Large intestine (tissue), 3 donors: ENCODE results near the gene ORC5. TPM values are rescaled to one million over a fixed set of nuclear protein-coding genes. Genes with fewer than 3 reads are reported as not detected.

ENCODE experiments used
- DNase-seq, 2 donors: peaks; one replicate each; pipeline versions ENCODE4 v3.0.0 to v3.0.0-alpha.2; 2013
- H3K27ac ChIP-seq: one replicate; pipeline ENCODE4 v1.5.1; 2013; ENCODE audit warnings: low read length
- H3K27me3 ChIP-seq: 2 replicates; pipeline ENCODE4 v1.6.1; 2013; ENCODE audit warnings: low read length; ENCODE audit not compliant: control insufficient read depth, insufficient read depth
- H3K36me3 ChIP-seq: 2 replicates; pipeline ENCODE4 v1.6.1; 2013; ENCODE audit warnings: low read length; ENCODE audit not compliant: control insufficient read depth, insufficient read depth
- H3K4me1 ChIP-seq: one replicate; pipeline ENCODE4 v1.6.1; 2013; ENCODE audit warnings: low read length; ENCODE audit not compliant: control insufficient read depth, insufficient read depth
- H3K4me3 ChIP-seq: one replicate; pipeline ENCODE4 v1.5.1; 2013; ENCODE audit warnings: low read length
- H3K9me3 ChIP-seq: one replicate; pipeline ENCODE4 v1.6.1; 2013; ENCODE audit warnings: mild to moderate bottlenecking, low read depth, low read length, moderate library complexity; ENCODE audit not compliant: control insufficient read depth
- WGBS: methylation state at CpG from one replicate; pipeline ENCODE4 v1.1.5; 2013; ENCODE audit warnings: low lambda C conversion rate; ENCODE audit not compliant: insufficient coverage; 5-methylcytosine and 5-hydroxymethylcytosine counted together
- polyA plus RNA-seq: library from polyadenylated mRNA; unstranded; fragments of 120-200 nt; gene quantifications from one replicate; pipeline ENCODE4 v1.2.1, GENCODE V29; 2013

Gene ORC5
- polyA plus RNA-seq, 1 donor = 17.4 TPM

DNA sequence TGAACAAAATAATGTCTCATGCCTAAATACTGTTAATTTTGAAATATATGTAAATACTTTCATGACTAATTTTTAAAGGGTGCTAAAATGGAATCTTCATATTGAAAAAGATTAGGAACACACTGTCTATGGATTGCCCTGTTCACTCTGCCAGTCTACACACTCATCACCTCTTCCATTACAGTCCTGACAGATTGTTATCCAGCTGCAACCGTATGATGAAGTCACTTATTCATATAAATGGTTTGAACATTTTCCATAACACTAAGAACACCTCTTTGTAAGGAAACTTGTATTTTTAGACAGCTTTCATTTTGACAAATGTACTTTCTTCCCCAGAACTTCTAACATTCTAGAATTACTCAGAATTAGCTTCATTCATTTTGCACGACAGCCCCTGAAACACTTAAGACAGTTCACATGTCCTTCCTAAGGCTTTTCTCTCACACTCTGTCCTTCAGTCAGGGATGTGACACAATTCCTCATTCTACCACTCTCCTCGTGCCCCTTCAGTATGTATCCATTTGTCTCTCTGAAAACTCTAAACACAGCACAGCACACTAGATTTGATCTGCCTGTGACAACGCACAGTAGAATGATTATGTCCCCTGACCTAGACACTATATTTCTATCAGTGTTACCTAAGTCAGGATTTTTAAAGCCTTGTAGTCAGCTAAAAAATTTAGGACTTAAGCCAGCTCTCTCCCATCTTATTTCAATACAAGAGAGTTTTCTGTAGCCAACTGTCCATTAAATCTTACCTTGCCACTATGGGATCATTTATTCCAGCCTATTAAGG is 71.9 kb downstream of the ORC5 start:
- Histone ChIP-seq H3K27ac (no peak overlapping the region), H3K4me3 (no peak overlapping the region), H3K9me3 (no peaks in the 10 kb centered on the region), H3K4me1 (no peaks in the 10 kb centered on the region), H3K27me3 (no peaks in the 10 kb centered on the region), H3K36me3 (peaks cover 37% of the 10 kb centered on the region)
- no peak for DNase-seq
- WGBS = 86% methylated on average over 1 of the region's 4 CpGs

DNA sequence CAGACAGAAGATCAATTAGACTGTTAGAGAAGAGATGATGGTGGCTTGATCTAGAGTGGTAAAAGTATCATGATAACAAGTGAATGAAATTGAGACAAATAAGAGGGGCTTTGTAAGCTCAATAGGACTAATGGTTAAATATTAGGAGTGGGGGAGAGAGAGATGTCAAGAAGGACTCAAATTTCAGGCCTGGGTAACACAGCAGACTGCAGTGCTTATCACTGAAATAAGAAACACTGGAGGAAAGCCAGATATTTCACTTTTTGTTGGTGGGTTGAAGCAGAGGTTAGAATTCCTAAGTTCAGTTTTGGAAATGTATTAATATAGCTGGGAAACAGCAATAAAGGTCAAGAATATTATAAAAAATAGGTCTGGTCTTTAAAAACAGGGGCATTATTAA is 74.6 kb downstream of the ORC5 start:
- Histone ChIP-seq H3K27ac (no peak overlapping the region), H3K27me3 (no peaks in the 10 kb centered on the region), H3K36me3 (peaks cover 38% of the 10 kb centered on the region), H3K4me1 (no peaks in the 10 kb centered on the region), H3K9me3 (no peaks in the 10 kb centered on the region), H3K4me3 (no peak overlapping the region)
- no peak for DNase-seq

DNA sequence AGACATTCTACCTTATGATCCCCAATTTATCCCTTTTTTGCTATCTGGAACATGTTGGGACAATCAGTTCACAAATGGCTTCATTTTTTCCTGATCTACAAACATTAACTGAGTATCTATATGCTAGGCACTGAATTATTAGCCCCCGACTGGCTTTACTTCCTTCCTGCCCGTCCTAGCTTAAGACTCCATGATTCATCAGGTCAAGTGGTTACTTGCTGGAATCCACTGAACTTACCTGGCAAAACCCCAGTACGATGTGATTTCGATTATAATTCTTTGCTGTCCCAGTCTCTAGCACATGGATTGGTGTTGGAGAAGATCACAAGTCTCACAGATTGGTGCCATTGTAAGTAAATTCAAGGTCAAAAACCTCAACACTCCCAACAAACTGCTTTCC is 77.1 kb downstream of the ORC5 start:
- Histone ChIP-seq H3K27me3 (no peaks in the 10 kb centered on the region), H3K27ac (no peak overlapping the region), H3K4me3 (no peak overlapping the region), H3K36me3 (peaks cover 25% of the 10 kb centered on the region), H3K4me1 (no peaks in the 10 kb centered on the region), H3K9me3 (no peaks in the 10 kb centered on the region)
- WGBS = no CpG with 5 or more reads among the region's 4 CpGs
- no peak for DNase-seq

DNA sequence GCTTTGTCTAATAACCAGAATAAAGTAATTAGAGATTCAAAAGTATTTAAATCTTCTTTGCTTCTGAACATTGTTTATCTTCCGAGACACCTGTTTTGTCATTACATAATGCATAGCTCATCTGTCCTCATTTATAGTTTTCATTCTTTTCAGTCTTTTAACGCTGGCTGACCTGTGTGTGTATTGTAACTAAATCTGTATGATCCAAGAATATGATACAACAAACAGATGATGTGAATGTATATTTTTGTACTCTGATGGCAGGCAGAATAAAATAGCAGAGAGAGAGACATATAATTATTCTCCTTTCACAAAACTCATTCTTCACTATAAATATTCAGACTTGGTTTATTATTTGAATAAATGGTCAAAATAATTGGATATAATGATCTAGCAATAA is 80.6 kb downstream of the ORC5 start:
- Histone ChIP-seq H3K27me3 (no peaks in the 10 kb centered on the region), H3K4me3 (no peak overlapping the region), H3K36me3 (peaks cover 13% of the 10 kb centered on the region), H3K4me1 (no peaks in the 10 kb centered on the region), H3K27ac (no peak overlapping the region), H3K9me3 (no peaks in the 10 kb centered on the region)
- DNase-seq = no peak
- WGBS = 100% methylated on average over 1 of the region's 2 CpGs

DNA sequence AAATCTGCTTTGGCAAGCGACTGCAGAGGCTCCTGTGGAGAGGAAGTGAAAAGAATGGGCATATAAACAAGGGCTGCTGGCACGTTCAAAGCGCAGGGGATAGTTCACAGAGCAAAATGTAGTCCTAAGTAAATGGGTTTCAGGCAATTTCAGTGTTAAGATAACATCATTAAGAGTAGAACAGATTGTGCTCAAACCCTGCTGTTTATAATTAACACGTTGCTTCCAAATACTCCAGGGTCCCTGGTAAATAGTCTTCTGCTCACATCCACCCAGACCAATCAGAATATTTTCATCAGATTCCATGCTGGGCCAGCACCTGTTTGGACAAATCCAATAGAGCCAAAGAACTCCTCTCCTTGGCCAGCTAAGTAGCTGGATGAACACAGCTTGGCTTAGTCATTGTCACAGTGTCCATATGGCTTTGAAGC is 81.4 kb downstream of the ORC5 start:
- Histone ChIP-seq H3K4me3 (no peak overlapping the region), H3K27ac (no peak overlapping the region), H3K36me3 (peaks cover 13% of the 10 kb centered on the region), H3K27me3 (no peaks in the 10 kb centered on the region), H3K4me1 (no peaks in the 10 kb centered on the region), H3K9me3 (no peaks in the 10 kb centered on the region)
- DNase-seq = no peak
- 73% methylated on average over 3 of the region's 4 CpGs for WGBS

DNA sequence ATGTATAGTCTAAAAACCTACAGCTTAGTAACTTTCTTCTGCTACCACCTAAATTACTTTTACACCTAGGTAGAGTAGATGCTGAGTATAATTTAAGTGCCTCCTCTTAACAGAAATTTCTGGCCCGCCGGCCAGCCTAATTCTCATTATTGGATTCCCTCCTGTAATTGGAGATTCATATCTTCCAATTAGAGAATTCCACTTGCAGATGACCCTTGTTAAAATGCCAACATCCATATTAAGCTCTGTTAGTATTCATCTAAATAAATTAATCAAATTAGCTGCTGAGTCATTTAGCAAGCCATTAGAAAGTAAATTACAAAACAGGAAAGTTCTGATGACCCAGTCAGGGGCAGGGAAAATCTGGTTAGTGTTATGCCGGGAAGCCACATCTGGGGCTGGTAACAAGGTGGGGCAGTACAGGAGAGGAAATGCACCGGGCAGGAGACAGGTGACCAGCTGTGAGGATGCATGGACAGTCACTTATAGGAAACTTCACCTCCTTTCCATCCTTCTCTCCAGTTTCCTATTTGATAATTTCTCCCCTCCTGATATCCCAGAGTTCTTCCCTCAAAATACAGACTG is 82.8 kb downstream of the ORC5 start:
- H3K4me3 ChIP-seq = no peak overlapping the region
- H3K36me3 ChIP-seq = peaks cover 8% of the 10 kb centered on the region
- no peak overlapping the region for H3K27ac ChIP-seq
- DNase-seq = no peak
- 90% methylated on average over 2 of the region's 4 CpGs for WGBS
- H3K4me1 ChIP-seq = no peaks in the 10 kb centered on the region
- no peaks in the 10 kb centered on the region for H3K27me3 ChIP-seq
- no peaks in the 10 kb centered on the region for H3K9me3 ChIP-seq

DNA sequence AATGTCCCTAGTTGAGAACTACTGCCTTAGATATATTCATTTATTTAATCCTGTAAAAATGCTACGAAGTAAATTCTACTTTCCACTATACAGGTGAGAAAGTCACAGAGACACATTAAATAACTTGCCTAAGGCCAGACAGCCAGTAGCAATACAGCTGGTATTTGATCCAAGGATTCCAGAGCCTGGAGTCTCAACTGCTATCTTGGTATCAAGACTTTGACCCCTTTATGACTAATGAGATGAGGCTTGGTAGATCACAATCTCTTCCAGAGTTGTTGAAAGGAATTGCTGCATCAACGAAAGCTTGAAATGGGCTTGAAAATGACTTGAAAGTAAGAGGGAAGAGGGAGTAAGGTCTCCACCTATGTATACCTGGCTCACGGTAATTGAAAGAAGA is 83.3 kb downstream of the ORC5 start:
- WGBS = 67% methylated on average over 1 of the region's 3 CpGs
- DNase-seq = peak in 1 of 2 donors; percentile 9
- H3K9me3 ChIP-seq = no peaks in the 10 kb centered on the region
- H3K27ac ChIP-seq = no peak overlapping the region
- no peak overlapping the region for H3K4me3 ChIP-seq
- no peaks in the 10 kb centered on the region for H3K27me3 ChIP-seq
- peaks cover 8% of the 10 kb centered on the region for H3K36me3 ChIP-seq
- H3K4me1 ChIP-seq = no peaks in the 10 kb centered on the region

DNA sequence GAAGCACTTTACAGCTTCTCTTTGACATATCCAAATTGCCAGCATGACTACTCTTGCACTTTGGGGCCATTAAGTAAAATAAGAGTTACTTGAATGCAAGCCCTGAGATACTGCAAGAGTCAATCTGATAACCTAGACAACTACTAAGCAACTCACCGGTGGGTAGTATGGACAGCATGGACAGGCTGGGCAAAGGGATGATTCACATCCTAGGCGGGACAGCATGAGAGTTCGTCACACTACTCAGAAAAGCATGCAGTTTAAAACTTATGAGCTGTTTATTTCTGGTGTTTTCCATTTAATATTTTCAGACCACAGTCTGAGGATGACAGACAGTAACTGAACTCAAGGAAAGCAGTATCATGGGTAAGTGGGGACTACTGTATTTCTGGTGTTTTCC is 84.0 kb downstream of the ORC5 start:
- Histone ChIP-seq H3K4me3 (no peak overlapping the region), H3K9me3 (no peaks in the 10 kb centered on the region), H3K4me1 (no peaks in the 10 kb centered on the region), H3K27me3 (no peaks in the 10 kb centered on the region), H3K36me3 (peaks cover 8% of the 10 kb centered on the region), H3K27ac (no peak overlapping the region)
- DNase-seq = no peak
- WGBS = 100% methylated on average over 1 of the region's 3 CpGs

DNA sequence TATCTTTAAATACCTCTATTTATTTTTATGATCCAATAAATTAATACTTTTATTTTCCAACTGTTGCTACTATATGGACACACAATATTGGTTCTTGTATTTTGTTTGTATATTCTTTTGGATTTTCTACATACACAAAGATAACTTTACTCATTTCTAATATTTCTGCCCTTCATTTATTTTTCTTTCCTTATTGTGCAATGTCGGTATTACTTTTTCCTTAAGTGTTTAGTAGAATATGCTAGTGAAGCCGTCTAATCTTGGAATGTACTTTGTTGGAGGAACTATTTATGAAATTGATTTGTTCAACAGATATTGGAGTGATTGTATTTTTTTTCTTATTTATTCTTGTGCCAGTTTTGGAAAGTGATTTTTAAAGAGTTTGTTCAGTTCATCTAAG is 94.0 kb downstream of the ORC5 start:
- Histone ChIP-seq H3K4me3 (no peak overlapping the region), H3K9me3 (no peaks in the 10 kb centered on the region), H3K4me1 (no peaks in the 10 kb centered on the region), H3K36me3 (no peaks in the 10 kb centered on the region), H3K27me3 (no peaks in the 10 kb centered on the region), H3K27ac (no peak overlapping the region)
- DNase-seq = no peak
- WGBS = 80% methylated on average over 1 of the region's 2 CpGs

- no CpG with 5 or more reads among the region's 1 CpG for WGBS
Observed at GRCh38 chr7:104112623-104113022, 95.2 kb downstream of the ORC5 start.

GRCh38 chr7:104111271-104111670 is 96.5 kb downstream of the ORC5 start:
- Histone ChIP-seq H3K27me3 (no peaks in the 10 kb centered on the region), H3K4me1 (no peaks in the 10 kb centered on the region), H3K27ac (no peak overlapping the region), H3K4me3 (no peak overlapping the region), H3K9me3 (no peaks in the 10 kb centered on the region), H3K36me3 (no peaks in the 10 kb centered on the region)
- DNase-seq = no peak
- WGBS = no CpG with 5 or more reads among the region's 2 CpGs

More at GRCh38 chr7:104112623-104113022, 95.2 kb downstream of the ORC5 start:
- H3K4me1 ChIP-seq = no peaks in the 10 kb centered on the region
- H3K4me3 ChIP-seq = no peak overlapping the region
- no peaks in the 10 kb centered on the region for H3K9me3 ChIP-seq
- no peaks in the 10 kb centered on the region for H3K27me3 ChIP-seq
- no peaks in the 10 kb centered on the region for H3K36me3 ChIP-seq
- no peak for DNase-seq
- H3K27ac ChIP-seq = no peak overlapping the region
